NCI-H2227 treated with DMSO at 0.1 percent for 48 hours (cell line): ENCODE data around the gene BCKDK.
"Not testable (repeated sequence)": the region's sequence is repeated elsewhere in the genome, so short reads cannot be mapped to it uniquely, and the experiment has no call there.

Experiments
- DNase-seq: peaks from one replicate; lab custom pipeline; 2025; lab: John Stamatoyannopoulos, UW

Gene BCKDK

GRCh38 chr16:31094424-31095120 lies 13.6 kb upstream of the BCKDK start, which contains the start of gene VKORC1:
TSS of gene VKORC1 (minus strand) at chr16:31094797. CDS start at chr16:31094729, 68 bp downstream.
- DNase-seq: peak; percentile 97

GRCh38 chr16:31099860-31100638 lies 8.1 kb upstream of the BCKDK start:
- DNase-seq: no peak

GRCh38 chr16:31100876-31101641 lies 7.1 kb upstream of the BCKDK start:
- not testable (repeated sequence) for DNase-seq

GRCh38 chr16:31105677-31106213 lies 2.4 kb upstream of the BCKDK start:
- no peak for DNase-seq

GRCh38 chr16:31106509-31107464 lies 1.4 kb upstream of the BCKDK start:
- DNase-seq: no peak

GRCh38 chr16:31107465-31107867 lies 720 bp upstream of the BCKDK start:
- no peak for DNase-seq

- no peak for DNase-seq
Observed at GRCh38 chr16:31108794-31109558, 790 bp downstream of the BCKDK start.

GRCh38 chr16:31109622-31110021 lies 1.4 kb downstream of the BCKDK start:
- DNase-seq: no peak

- DNase-seq: no peak
Observed at GRCh38 chr16:31110106-31111034, 2.2 kb downstream of the BCKDK start.

GRCh38 chr16:31111881-31112466 lies 3.8 kb downstream of the BCKDK start:
- no peak for DNase-seq

- no peak for DNase-seq
Observed at GRCh38 chr16:31112711-31113110, 4.5 kb downstream of the BCKDK start.

GRCh38 chr16:31113121-31114120 lies 5.2 kb downstream of the BCKDK start:
- DNase-seq: no peak

GRCh38 chr16:31114468-31114867 lies 6.3 kb downstream of the BCKDK start:
- DNase-seq: no peak

GRCh38 chr16:31117384-31118222 lies 9.4 kb downstream of the BCKDK start, which contains the start of gene KAT8:
TSS of gene KAT8 (plus strand) at chr16:31117664. CDS start at chr16:31117682, 18 bp downstream.
- DNase-seq: peak; percentile 99

GRCh38 chr16:31118223-31119155 lies 10.3 kb downstream of the BCKDK start:
- no peak for DNase-seq
